Measurements from ENCODE around the gene OSTM1. TPM values are rescaled to one million over a fixed set of nuclear protein-coding genes. Genes with fewer than 3 reads are reported as not detected.
"Not testable (repeated sequence)": the region's sequence is repeated elsewhere in the genome, so short reads cannot be mapped to it uniquely, and the experiment has no call there.

OSTM1 gene
- total RNA-seq, 1 experiment from 2014 or later = 39.2 TPM

DNA sequence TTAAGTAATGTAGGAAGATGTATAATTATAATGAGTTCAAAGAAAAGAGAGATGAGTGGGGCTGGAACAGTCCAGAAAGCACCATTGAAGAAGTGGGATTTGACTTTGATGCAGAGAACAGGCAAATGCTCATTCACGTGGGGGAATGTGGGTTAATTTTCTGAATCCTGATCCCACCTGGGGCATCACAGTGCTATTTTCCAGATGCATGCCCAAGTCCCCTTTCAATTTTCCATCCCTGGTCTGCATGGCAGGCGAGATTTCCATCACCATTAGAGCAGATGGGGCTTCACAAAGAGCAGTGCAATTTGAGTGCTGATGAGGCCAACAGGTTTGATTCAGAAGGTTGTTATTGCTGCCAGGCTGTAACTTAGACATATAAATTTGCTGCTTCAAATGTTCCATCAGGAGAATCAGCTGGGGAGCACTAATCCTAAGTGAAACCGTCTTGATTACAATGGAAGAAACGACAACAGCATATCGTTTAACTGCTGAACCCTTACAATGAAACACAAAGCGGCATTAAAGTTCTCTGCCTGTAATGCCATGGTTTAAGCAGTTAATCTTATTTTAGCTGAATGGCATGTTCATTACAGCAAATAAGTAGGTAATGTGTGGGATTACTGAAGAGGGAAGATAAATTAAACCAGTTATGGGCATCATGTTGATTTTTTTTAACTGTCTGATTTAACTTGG, 45.2 kb downstream of the OSTM1 start:
- peak; percentile 76 for DNase-seq (ENCODE audit: low spot score)
- in situ Hi-C loops (cut with HindIII; ENCODE audit: low sequenced_read_pairs) = no loop called here

DNA sequence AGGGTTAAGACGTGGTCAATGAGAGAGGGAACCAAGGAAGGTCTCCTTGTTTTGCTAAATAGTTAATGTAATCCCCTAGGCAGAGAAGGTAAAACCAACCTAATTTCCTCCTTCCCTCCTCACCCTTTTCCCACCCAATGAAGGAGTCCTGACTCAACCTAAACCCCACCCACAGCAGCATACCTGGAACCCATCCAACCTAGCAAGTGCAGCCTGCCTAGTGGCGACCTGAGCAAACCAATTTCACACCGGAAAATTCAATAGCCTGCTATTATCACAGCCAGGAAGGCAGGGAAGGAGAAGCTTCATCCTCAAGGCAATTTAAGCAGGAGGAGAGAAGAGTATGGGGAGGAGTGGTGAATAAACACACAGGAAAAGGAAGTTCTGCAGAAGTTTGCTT, 46.9 kb downstream of the OSTM1 start:
- in situ Hi-C loops (cut with HindIII; ENCODE audit: low sequenced_read_pairs) = no loop called here
- DNase-seq (ENCODE audit: low spot score) = peak; percentile 12

DNA sequence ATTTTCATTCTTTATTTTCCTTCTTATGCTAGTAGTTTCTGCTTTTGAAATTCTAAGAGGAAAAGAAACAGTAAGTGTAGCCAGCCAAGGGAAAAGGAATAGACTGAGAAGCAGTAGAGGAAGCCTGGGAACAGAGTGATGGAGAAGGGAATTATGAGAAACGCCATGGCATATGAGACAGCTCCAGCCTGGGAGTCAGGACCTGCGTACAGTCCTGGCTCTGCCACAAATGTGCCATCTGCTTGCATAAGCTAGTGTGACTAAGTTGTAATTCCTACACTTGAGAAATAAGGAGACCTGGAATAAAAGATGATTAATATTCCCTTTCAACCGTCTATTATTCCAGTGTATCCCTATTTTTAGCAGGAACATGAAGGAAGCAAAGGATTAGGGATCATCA, 47.5 kb downstream of the OSTM1 start:
- DNase-seq (ENCODE audit: low spot score) = peak; percentile 79

GRCh38 chr6:108024427-108025073, 50.0 kb downstream of the OSTM1 start:
- in situ Hi-C loops (cut with HindIII; ENCODE audit: low sequenced_read_pairs) = no loop called here
- no peak for DNase-seq (ENCODE audit: low spot score)

More for the DNA sequence above, 47.5 kb downstream of the OSTM1 start:
- in situ Hi-C loops (cut with HindIII; ENCODE audit: low sequenced_read_pairs) = no loop called here

DNA sequence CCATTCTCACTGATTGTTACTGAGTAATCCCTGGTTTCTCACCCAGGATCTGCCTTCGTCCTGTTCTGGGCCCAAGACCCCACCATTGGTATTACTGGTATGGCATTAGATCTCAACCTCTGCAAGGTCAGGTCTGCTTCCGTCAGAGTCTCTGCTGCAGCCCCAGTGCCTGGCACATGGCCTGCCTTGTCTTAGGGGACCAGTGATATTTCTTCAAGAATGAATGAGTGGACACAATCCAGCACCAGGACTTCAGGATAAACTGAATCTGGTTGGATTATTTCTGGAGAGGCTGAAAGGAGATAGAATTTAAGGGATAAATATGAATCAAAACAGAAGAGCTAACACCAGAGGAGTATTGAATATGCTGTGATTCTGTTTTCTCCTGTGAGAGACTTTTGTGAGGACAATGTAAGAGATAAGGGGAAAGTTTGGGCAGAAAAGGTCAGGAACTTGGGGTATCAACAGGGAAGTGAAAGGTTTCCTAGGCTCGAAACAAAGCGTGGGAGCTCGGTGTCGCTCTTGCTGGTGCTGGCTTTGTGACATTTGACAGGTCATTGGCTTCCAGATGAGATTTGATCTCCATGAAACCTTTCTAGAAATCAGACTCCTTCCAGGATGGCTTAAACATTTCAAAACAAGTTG, 53.9 kb downstream of the OSTM1 start:
- no peak for DNase-seq (ENCODE audit: low spot score)
- in situ Hi-C loops (cut with HindIII; ENCODE audit: low sequenced_read_pairs) = no loop called here

- in situ Hi-C loops (cut with HindIII; ENCODE audit: low sequenced_read_pairs) = not testable (repeated sequence)
Measured at GRCh38 chr6:108016283-108016682, 58.3 kb downstream of the OSTM1 start.

DNA sequence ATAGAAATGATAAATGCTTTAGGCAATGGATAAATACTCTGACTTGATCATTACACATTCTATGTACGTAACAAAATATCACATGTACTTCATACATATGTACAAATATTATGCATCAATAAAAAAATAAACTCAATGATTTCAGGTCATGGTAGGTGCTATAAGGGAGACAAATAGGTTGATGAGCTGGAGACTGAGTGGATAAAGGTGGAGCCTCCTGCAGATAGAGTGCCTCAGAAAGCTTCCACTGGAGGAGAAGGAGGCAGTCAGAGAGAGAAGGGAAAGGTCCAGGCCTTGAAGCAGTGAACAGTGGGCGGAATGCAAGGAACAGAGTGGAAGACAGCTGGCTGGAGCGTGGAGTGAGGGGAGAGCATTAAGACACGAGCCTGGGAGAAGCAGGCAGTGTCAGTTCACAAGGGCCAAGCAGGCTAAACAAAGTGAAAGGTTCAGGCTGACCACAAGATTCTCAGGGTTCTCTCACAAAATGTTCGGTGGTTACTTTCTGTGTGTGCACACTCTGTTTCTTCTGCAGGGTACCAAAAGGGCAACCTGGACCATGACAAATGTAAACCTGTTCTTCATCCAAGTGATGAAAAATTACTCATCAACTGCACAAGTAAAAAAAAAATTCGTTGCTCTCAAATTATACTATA, 60.6 kb downstream of the OSTM1 start:
- no peak for DNase-seq (ENCODE audit: low spot score)
- in situ Hi-C loops (cut with HindIII; ENCODE audit: low sequenced_read_pairs) = no loop called here

More at GRCh38 chr6:108016283-108016682, 58.3 kb downstream of the OSTM1 start:
- DNase-seq (ENCODE audit: low spot score) = not testable (repeated sequence)

GRCh38 chr6:108009894-108010293, 64.6 kb downstream of the OSTM1 start:
- no peak for DNase-seq (ENCODE audit: low spot score)
- in situ Hi-C loops (cut with HindIII; ENCODE audit: low sequenced_read_pairs) = no loop called here

GRCh38 chr6:108009258-108009657, 65.3 kb downstream of the OSTM1 start:
- in situ Hi-C loops (cut with HindIII; ENCODE audit: low sequenced_read_pairs); DNase-seq (ENCODE audit: low spot score): not testable (repeated sequence)

- in situ Hi-C loops (cut with HindIII; ENCODE audit: low sequenced_read_pairs) = no loop called here
- no peak for DNase-seq (ENCODE audit: low spot score)
Measured at GRCh38 chr6:108008363-108008762, 66.2 kb downstream of the OSTM1 start.

DNA sequence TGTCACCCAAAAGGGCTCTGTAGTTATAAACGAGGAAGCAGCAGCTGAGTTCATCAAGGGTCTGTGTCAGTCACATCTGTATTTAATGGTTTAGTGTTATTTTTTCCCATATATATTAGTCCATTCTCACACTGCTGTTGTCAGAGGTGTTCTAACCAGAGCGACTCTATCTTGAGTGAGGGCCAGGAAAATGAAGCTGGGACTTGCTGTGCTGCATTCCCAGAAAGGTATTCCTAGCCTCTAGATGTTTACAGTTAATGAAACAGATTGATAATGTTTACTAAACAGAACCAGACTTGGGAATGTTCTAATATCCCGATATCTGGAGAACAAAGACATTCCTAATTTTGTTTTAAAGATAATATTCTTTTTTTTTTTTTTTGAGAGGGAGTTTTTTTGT, 68.6 kb downstream of the OSTM1 start:
- no peak for DNase-seq (ENCODE audit: low spot score)
- in situ Hi-C loops (cut with HindIII; ENCODE audit: low sequenced_read_pairs) = no loop called here

DNA sequence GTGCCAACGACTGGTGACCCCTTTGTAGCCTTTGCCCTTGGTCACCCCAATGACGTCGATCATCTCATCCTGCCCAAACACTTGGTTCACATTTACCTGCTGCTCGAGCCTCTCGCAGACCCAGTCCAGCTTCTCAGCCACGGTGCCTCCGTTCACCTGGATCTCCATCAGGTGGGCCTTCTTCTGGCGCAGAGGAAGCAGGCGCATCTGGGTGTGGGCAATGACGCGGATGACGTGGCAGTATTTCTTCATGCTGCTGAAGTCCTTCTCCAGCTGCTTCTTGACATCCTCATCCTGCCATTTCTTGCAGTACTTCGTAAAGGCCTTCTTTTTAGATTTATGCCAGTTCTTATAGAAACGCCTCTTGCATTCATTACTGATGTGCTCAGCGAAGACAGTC, 69.7 kb downstream of the OSTM1 start:
- DNase-seq (ENCODE audit: low spot score) = no peak
- in situ Hi-C loops (cut with HindIII; ENCODE audit: low sequenced_read_pairs) = no loop called here

DNA sequence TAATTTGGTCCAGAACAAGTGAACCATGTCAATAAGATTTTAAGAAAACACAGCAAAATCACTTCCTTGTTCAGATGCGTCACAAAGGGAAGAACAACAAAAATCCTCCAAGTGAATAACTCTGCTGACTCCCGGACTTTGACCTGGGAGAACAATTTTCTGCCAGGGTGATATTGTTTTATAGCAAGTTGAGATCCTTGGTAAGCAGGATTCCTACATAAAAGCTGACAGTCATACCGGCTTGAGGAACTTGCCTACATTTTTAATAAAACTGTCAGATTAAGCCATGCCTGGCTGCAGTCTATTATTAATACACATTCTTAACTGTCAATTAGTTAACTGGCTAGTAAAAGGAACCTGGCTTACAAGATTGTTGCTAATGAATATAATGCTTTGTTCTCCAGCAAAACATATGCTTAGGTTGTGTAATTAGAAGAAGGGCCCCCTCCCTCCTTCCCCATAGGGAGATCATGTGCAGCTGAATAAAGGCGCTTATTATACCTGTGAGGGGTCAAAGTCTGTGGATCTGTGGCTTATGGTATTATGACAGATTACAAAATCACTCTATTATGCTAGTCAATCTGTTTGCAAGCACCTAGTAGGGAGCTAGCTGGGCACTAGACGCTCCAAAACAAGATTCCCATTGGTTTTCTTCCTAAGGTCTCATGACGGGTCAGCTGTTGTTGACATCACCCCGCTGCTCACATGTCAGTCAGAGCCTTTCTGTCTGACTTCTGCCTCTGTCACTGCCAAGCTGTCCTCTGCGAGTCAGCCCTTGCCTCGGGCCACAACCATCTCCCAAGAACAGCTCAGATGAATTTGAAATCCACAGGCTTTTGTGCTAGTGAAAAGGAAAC, 71.9 kb downstream of the OSTM1 start:
- DNase-seq (ENCODE audit: low spot score) = peak; percentile 28
- in situ Hi-C loops (cut with HindIII; ENCODE audit: low sequenced_read_pairs) = no loop called here

DNA sequence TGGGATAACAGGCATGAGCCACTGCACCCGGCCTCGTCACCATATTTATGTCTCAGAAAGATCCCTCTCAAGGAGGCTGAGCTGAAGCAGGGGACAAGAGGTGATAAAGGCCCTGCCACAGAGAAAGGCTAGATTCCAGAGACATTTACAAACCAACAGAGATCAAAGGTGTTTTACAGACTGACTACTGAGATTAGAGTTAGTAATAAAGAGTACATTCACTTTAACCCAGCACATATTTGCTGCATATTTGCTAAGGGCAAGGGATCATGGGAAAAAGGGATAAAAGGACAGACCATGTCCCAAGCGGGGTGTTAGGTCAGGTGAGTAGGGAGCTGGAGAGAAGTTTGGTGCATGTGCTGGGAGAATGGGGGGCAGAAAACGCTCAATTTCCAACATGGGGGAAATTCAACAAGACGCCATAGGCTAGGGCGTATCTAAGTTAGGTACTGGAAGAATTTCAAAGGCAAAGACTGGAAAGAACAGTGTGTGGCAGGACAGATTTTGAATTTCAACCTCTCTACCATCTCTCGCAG, 72.8 kb downstream of the OSTM1 start:
- in situ Hi-C loops (cut with HindIII; ENCODE audit: low sequenced_read_pairs) = no loop called here
- DNase-seq (ENCODE audit: low spot score) = no peak

DNA sequence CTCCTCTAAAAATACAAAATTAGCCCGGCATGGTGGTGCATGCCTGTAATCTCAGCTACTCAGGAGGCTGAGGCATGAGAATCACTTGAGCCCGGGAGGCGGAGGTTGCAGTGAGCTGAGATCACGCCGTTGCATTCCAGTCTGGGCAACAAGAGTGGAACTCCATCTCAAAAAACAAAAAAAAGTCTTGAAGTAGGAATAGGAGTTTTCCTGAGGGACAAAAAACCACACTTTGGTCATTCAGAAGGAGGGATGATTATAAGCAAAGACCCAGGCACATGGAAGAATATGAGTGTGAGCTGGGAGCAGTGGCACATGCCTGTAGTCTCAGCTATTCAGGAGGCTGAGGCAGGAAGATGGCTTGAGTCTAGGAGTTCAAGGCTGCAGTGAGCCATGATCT, 74.3 kb downstream of the OSTM1 start:
- in situ Hi-C loops (cut with HindIII; ENCODE audit: low sequenced_read_pairs); DNase-seq (ENCODE audit: low spot score): not testable (repeated sequence)

DNA sequence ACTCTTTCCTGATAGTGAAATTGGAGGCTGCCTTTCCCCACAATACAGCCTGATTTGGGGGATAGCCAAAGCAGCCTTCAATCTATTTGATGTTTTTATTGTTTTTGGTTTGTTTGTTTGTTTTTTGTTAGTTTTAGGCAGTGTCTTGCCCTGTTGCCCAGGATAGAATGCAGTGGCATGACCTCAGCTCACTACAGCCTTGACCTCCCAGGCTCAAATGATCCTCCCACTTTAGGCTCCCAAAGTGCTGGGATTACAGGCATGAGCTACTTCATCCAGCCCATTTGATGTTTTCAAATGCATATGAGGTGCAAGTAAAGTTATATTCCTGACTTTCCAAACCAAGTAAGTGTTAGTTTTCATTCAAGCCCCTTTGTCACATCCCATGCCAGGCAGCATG, 75.2 kb downstream of the OSTM1 start:
- DNase-seq (ENCODE audit: low spot score) = no peak
- in situ Hi-C loops (cut with HindIII; ENCODE audit: low sequenced_read_pairs) = no loop called here

GRCh38 chr6:107991772-107992550, 82.6 kb downstream of the OSTM1 start:
- no peak for DNase-seq (ENCODE audit: low spot score)
- in situ Hi-C loops (cut with HindIII; ENCODE audit: low sequenced_read_pairs) = no loop called here

All from G401 (cell line).